Mucosa of descending colon (tissue), 3 donors: Measurements from ENCODE around the gene UVRAG. TPM values are rescaled to one million over a fixed set of nuclear protein-coding genes. Genes with fewer than 3 reads are reported as not detected.

Experiments used
- ATAC-seq: fragments of 200-7000 bp; cut with Tn5 transposase; one replicate; pipeline ENCODE4 v1.9.1; 2020; ENCODE audit warnings: mild to moderate bottlenecking, moderate library complexity
- DNase-seq, 3 donors: peaks; one replicate each; pipeline ENCODE4 v3.0.0-alpha.2; 2020
- H3K36me3 ChIP-seq: fragments of 200-600 bp; one replicate; pipeline ENCODE4 v1.8.0; 2021; ENCODE audit warnings: low read depth, mild to moderate bottlenecking
- H3K4me1 ChIP-seq: fragments of 200-600 bp; one replicate; pipeline ENCODE4 v1.8.0; 2021; ENCODE audit warnings: low read depth, mild to moderate bottlenecking
- H3K4me3 ChIP-seq: fragments of 200-600 bp; one replicate; pipeline ENCODE4 v1.8.0; 2021; ENCODE audit warnings: mild to moderate bottlenecking
- H3K9me3 ChIP-seq: fragments of 200-600 bp; one replicate; pipeline ENCODE4 v1.8.0; 2021; ENCODE audit warnings: mild to moderate bottlenecking
- CTCF ChIP-seq: fragments of 200-600 bp; IDR thresholded peaks from one replicate; pipeline ENCODE4 v1.8.0; 2022; ENCODE audit warnings: antibody characterized with exemption, mild to moderate bottlenecking
- intact Hi-C, 2 donors: fragments of 100-400 bp; cut with DNase I in 1 of 2; cut with micrococcal nuclease in 1 of 2; formaldehyde crosslinking; loops; one replicate each; pipeline versions ENCODE4 v1.11.0 to v1.11.1; 2022; cut with DNase I, micrococcal nuclease
- total RNA-seq, 3 donors: library from RNA; stranded (reverse); fragmentation: NEBNext Ultra II Directional in 2 of 3; extraction: Animal tissue kit (Norgen Biotek cat#: 25700) in 2 of 3; gene quantifications; one replicate each; pipeline versions ENCODE4 v1.2.1 to v1.2.4, GENCODE V29; 2021 to 2023
- donor health status: DM: no; HTN: no; CAD: no; lungs with moderate emphysema.
- donor health status: DM: no; HTN: no; CAD: no.
- donor health status: DM: no; HTN: yes; CAD: no.

Gene UVRAG
- total RNA-seq, 3 donors from 2014 or later, result 14.9 to 37.1 (median 16.9) TPM

GRCh38 chr11:75955443-75955842, 140.4 kb downstream of the UVRAG start:
- intact Hi-C loops, result no loop called here
- Histone ChIP-seq H3K36me3 (no peaks in the 10 kb centered on the region), H3K4me1 (peaks cover 10% of the 10 kb centered on the region), H3K4me3 (no peak overlapping the region), H3K9me3 (no peaks in the 10 kb centered on the region)
- TF ChIP-seq CTCF, result no peak
- ATAC-seq (no peak), DNase-seq (no peak)

GRCh38 chr11:75959540-75959939, 144.5 kb downstream of the UVRAG start:
- DNase-seq, result no peak
- H3K4me1 ChIP-seq, result no peaks in the 10 kb centered on the region
- ATAC-seq, result no peak
- H3K36me3 ChIP-seq, result no peaks in the 10 kb centered on the region
- H3K4me3 ChIP-seq, result no peak overlapping the region
- intact Hi-C loops, result no loop called here
- no peak for TF ChIP-seq CTCF
- H3K9me3 ChIP-seq, result no peaks in the 10 kb centered on the region

GRCh38 chr11:75964071-75964470, 149.1 kb downstream of the UVRAG start:
- Histone ChIP-seq H3K36me3 (no peaks in the 10 kb centered on the region), H3K4me3 (no peak overlapping the region), H3K4me1 (no peaks in the 10 kb centered on the region), H3K9me3 (no peaks in the 10 kb centered on the region)
- no peak for DNase-seq
- TF ChIP-seq CTCF, result no peak
- no peak for ATAC-seq
- intact Hi-C loops, result no loop called here

- Histone ChIP-seq H3K9me3 (no peaks in the 10 kb centered on the region), H3K4me1 (no peaks in the 10 kb centered on the region), H3K36me3 (no peaks in the 10 kb centered on the region), H3K4me3 (no peak overlapping the region)
- DNase-seq, result no peak
- intact Hi-C loops, result no loop called here
- no peak for ATAC-seq
- TF ChIP-seq CTCF, result no peak
These were observed 151.7 kb downstream of the UVRAG start for GRCh38 chr11:75966537-75967287.

GRCh38 chr11:75968021-75968625, 153.1 kb downstream of the UVRAG start:
- intact Hi-C loops, result no loop called here
- no peaks in the 10 kb centered on the region for H3K4me1 ChIP-seq
- no peak for TF ChIP-seq CTCF
- ATAC-seq (no peak), DNase-seq (no peak)
- no peak overlapping the region for H3K4me3 ChIP-seq
- H3K9me3 ChIP-seq, result no peaks in the 10 kb centered on the region
- no peaks in the 10 kb centered on the region for H3K36me3 ChIP-seq
